AG10803 (cell line): ENCODE measurements around the gene POR.
"Not testable (repeated sequence)": the region's sequence is repeated elsewhere in the genome, so short reads cannot be mapped to it uniquely, and the experiment has no call there.

Experiments
- DNase-seq: peaks from one replicate; pipeline ENCODE4 v3.0.0; 2010; ENCODE audit warnings: low read depth
- H3K4me3 ChIP-seq: 2 replicates; pipeline ENCODE4 v1.5.1; 2011; ENCODE audit warnings: mild to moderate bottlenecking, low read length, control low read depth
- CTCF ChIP-seq: conservative IDR thresholded peaks from 2 replicates; pipeline ENCODE4 v1.5.1; 2011; ENCODE audit warnings: mild to moderate bottlenecking, low read length, control low read depth, inconsistent platforms

Gene POR

GRCh38 chr7:75896803-75897327, 18.1 kb upstream of the POR start:
- TF ChIP-seq CTCF = no peak
- DNase-seq = no peak

GRCh38 chr7:75900617-75901315, 14.2 kb upstream of the POR start:
- TF ChIP-seq CTCF = no peak
- H3K4me3 ChIP-seq = no peak overlapping the region
- DNase-seq = no peak

More at GRCh38 chr7:75896803-75897327, 18.1 kb upstream of the POR start:
- H3K4me3 ChIP-seq = no peak overlapping the region

GRCh38 chr7:75905785-75906604, 9.0 kb upstream of the POR start:
- H3K4me3 ChIP-seq = no peak overlapping the region
- TF ChIP-seq CTCF = 0 out of 2 replicates have a peak, but pooled peaks have one; percentile 3
- DNase-seq = peak; percentile 84

GRCh38 chr7:75906991-75907667, 7.8 kb upstream of the POR start:
- DNase-seq = no peak
- no peak for TF ChIP-seq CTCF
- no peak overlapping the region for H3K4me3 ChIP-seq

GRCh38 chr7:75907668-75908039, 7.3 kb upstream of the POR start:
- DNase-seq, H3K4me3 ChIP-seq: not testable (repeated sequence)

GRCh38 chr7:75909521-75910132, 5.3 kb upstream of the POR start:
- DNase-seq = no peak
- TF ChIP-seq CTCF = no peak
- no peak overlapping the region for H3K4me3 ChIP-seq

GRCh38 chr7:75911186-75911585, 3.8 kb upstream of the POR start:
- not testable (repeated sequence) for DNase-seq, H3K4me3 ChIP-seq
